ENCODE measurements around the gene OPALIN.

The OPALIN gene

GRCh38 chr10:96346295-96346694 is 12.5 kb downstream of the OPALIN start:
- no peak for TF ChIP-seq CTCF (conservative IDR thresholded peaks at IDR 0.05)
- H3K27ac ChIP-seq: no peak overlapping the region

GRCh38 chr10:96345222-96345621 is 13.6 kb downstream of the OPALIN start:
- TF ChIP-seq CTCF (conservative IDR thresholded peaks at IDR 0.05): no peak
- H3K27ac ChIP-seq: no peak overlapping the region

GRCh38 chr10:96344178-96344577 is 14.6 kb downstream of the OPALIN start:
- H3K27ac ChIP-seq: no peak overlapping the region
- TF ChIP-seq CTCF (conservative IDR thresholded peaks at IDR 0.05): no peak

GRCh38 chr10:96342402-96342801 is 16.4 kb downstream of the OPALIN start:
- no peak for TF ChIP-seq CTCF (conservative IDR thresholded peaks at IDR 0.05)
- no peak overlapping the region for H3K27ac ChIP-seq

GRCh38 chr10:96341219-96342182 is 17.3 kb downstream of the OPALIN start:
- TF ChIP-seq CTCF (conservative IDR thresholded peaks at IDR 0.05): no peak
- no peak overlapping the region for H3K27ac ChIP-seq

- H3K27ac ChIP-seq: no peak overlapping the region
- TF ChIP-seq CTCF (conservative IDR thresholded peaks at IDR 0.05): peak; percentile 87
Observed at GRCh38 chr10:96339956-96340904, 18.6 kb downstream of the OPALIN start.

- no peak overlapping the region for H3K27ac ChIP-seq
- TF ChIP-seq CTCF (conservative IDR thresholded peaks at IDR 0.05): no peak
Observed at GRCh38 chr10:96339383-96339782, 19.4 kb downstream of the OPALIN start.

Data from VCaP (cell line).